ENCODE measurements around the gene XPR1. TPM values are rescaled to one million over a fixed set of nuclear protein-coding genes. Genes with fewer than 3 reads are reported as not detected.

Gene XPR1
- total RNA-seq, 4 donors from 2014 or later: 10.0 to 29.7 (median 26.2) TPM

DNA sequence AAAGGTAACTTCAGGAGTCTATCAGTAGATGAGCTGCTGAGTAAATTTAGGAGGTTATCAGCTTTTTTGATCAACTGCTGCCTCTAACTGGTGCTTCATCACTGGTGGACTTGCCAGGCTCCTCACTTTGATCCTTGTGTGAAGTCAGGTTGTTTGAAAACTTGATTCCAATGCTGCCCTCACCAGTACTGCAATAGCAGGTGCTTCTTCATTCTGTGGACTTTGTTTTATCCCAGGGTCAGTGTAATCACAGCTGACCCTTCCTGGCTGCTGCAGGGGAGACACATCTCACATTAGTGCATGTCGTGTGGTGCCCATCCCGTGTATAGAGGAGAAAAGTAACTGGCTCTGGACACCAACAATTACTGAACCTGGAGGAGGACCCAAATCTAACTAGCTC is 260.9 kb downstream of the XPR1 start:
- no peak for DNase-seq
- no peaks in the 10 kb centered on the region for H3K36me3 ChIP-seq
- intact Hi-C loops (cut with DNase I; ENCODE audit: low total_unique reads): no loop called here
- TF ChIP-seq POLR2A (IDR thresholded peaks at IDR 0.05): no peak
- TF ChIP-seq, protein P1, sequence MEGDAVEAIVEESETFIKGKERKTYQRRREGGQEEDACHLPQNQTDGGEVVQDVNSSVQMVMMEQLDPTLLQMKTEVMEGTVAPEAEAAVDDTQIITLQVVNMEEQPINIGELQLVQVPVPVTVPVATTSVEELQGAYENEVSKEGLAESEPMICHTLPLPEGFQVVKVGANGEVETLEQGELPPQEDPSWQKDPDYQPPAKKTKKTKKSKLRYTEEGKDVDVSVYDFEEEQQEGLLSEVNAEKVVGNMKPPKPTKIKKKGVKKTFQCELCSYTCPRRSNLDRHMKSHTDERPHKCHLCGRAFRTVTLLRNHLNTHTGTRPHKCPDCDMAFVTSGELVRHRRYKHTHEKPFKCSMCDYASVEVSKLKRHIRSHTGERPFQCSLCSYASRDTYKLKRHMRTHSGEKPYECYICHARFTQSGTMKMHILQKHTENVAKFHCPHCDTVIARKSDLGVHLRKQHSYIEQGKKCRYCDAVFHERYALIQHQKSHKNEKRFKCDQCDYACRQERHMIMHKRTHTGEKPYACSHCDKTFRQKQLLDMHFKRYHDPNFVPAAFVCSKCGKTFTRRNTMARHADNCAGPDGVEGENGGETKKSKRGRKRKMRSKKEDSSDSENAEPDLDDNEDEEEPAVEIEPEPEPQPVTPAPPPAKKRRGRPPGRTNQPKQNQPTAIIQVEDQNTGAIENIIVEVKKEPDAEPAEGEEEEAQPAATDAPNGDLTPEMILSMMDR (IDR thresholded peaks at IDR 0.05): no peak
- H3K4me1 ChIP-seq: no peaks in the 10 kb centered on the region
- H3K27me3 ChIP-seq: no peaks in the 10 kb centered on the region
- no peak overlapping the region for H3K27ac ChIP-seq
- H3K9me3 ChIP-seq: no peaks in the 10 kb centered on the region
- H3K4me3 ChIP-seq: no peak overlapping the region

DNA sequence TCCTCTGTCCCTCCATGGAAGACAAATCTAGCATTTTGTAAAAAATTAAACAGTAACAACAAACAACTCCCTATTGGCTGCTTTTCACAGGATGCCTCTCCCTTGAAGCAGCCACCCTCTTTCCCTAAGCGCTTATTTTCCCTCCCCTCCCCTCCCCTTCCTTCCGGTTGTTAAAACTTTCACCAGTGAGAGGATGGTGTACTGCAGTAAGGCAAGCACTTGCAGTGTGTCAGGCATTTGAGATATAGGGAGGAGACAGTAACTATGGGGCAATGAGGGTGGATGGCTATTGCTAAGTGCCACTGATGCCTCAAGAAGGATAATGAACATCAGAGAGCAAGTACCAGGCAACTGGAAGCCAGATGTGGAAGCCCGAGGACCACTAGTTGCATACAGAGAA is 261.8 kb downstream of the XPR1 start:
- no peak for DNase-seq
- H3K27ac ChIP-seq: no peak overlapping the region
- H3K9me3 ChIP-seq: no peaks in the 10 kb centered on the region
- no peaks in the 10 kb centered on the region for H3K36me3 ChIP-seq
- TF ChIP-seq, protein P1 (IDR thresholded peaks at IDR 0.05): no peak
- TF ChIP-seq POLR2A (IDR thresholded peaks at IDR 0.05): no peak
- intact Hi-C loops (cut with DNase I; ENCODE audit: low total_unique reads): no loop called here
- H3K27me3 ChIP-seq: no peaks in the 10 kb centered on the region
- H3K4me1 ChIP-seq: no peaks in the 10 kb centered on the region
- no peak overlapping the region for H3K4me3 ChIP-seq

DNA sequence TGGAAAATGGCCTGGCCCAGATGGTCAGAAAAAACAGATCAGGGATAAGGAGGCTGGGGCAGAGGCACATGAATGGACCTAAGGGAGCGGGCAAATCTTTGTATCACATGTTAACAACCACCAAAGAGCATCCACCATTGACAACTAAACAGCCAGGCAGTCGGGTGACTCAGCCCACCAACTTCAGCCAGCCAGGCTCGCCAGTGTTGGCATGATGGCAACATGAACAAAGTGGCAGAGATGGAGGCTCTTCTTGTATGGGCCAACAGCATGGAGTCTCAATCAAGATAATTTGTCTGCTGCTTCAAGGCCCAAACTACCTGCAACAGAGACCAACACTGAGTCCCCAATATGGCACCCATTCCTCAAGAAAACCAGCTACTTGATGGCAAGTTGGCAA is 264.3 kb downstream of the XPR1 start:
- Histone ChIP-seq H3K36me3 (no peaks in the 10 kb centered on the region), H3K27ac (no peak overlapping the region), H3K4me3 (no peak overlapping the region), H3K27me3 (no peaks in the 10 kb centered on the region), H3K9me3 (no peaks in the 10 kb centered on the region), H3K4me1 (no peaks in the 10 kb centered on the region)
- intact Hi-C loops (cut with DNase I; ENCODE audit: low total_unique reads): no loop called here
- no peak for DNase-seq
- TF ChIP-seq POLR2A (IDR thresholded peaks at IDR 0.05): no peak
- TF ChIP-seq, protein P1 (IDR thresholded peaks at IDR 0.05): no peak

DNA sequence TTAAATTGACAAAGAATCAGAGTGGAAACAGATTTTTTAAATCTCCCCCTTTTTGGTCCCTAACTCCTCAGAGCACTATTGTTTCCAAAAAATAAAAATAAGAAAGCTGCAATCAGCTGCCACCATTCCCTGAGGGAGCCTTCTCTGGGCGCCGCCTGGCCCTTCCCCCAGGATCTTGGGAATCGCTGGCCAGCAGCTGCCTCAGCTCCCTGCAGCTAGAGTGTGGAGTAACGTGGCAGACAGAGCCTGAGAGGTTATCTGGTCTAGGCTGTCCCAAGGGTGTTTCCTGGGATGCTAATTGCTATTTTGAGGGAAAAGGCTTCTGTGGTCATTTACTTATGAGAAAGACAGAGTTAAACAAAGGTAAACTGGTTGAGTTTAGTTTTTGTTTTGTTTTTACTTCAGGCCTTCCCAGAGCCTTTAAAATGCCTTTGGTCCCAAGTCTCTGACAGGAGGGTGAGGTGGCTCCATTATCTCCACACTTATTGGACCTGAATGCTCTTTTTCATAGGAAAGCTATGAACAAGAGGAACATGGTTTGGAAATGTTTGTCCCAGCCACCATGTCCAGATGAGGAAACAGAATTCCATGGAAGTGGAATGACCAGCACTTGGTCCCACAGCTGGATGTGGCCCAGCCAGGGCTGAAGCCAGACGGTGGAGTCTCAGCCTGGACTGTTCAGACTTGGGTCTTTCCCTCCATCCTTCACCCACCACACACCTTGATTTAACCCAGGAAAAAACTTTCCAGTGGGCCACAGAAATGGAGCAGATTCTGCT is 266.8 kb downstream of the XPR1 start:
- H3K4me3 ChIP-seq: no peak overlapping the region
- intact Hi-C loops (cut with DNase I; ENCODE audit: low total_unique reads): no loop called here
- H3K27me3 ChIP-seq: no peaks in the 10 kb centered on the region
- TF ChIP-seq POLR2A (IDR thresholded peaks at IDR 0.05): no peak
- TF ChIP-seq, protein P1 (IDR thresholded peaks at IDR 0.05): no peak
- no peaks in the 10 kb centered on the region for H3K36me3 ChIP-seq
- no peaks in the 10 kb centered on the region for H3K9me3 ChIP-seq
- no peaks in the 10 kb centered on the region for H3K4me1 ChIP-seq
- DNase-seq: no peak
- no peak overlapping the region for H3K27ac ChIP-seq

DNA sequence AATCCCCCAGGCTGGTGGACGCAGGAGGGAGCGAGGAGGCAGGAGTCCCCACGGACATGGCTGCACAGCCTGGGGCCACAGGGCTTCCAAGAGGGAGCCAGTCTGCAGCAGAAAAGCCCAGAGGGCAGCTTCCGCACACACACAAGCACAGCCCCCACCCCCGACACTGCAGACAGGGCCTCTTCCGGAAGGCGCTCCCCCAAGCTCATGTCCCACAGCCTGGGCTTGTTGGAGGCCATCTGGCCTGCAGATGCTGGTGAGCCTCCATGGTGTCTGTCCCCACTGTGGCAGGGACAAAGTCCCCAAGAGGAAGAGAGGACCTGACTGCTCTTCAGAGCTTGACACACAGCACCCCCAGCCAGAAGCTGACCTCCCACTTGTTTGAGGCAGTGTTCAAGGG is 267.4 kb downstream of the XPR1 start:
- intact Hi-C loops (cut with DNase I; ENCODE audit: low total_unique reads): no loop called here
- H3K4me3 ChIP-seq: no peak overlapping the region
- no peak for DNase-seq

More for the DNA sequence above, 267.4 kb downstream of the XPR1 start:
- H3K9me3 ChIP-seq: no peaks in the 10 kb centered on the region
- no peaks in the 10 kb centered on the region for H3K36me3 ChIP-seq
- H3K27me3 ChIP-seq: no peaks in the 10 kb centered on the region
- TF ChIP-seq, protein P1 (IDR thresholded peaks at IDR 0.05): no peak
- H3K27ac ChIP-seq: no peak overlapping the region
- H3K4me1 ChIP-seq: no peaks in the 10 kb centered on the region

Data from uterus (tissue), 4 donors.